Natural killer cell treated with Interleukin-12 subunit alpha and Interleukin-12 subunit beta and Interleukin-15 and Interleukin-18, amount 100 ng/mL, for 72 hours (primary cell): ENCODE measurements around the gene C3orf52. TPM values are rescaled to one million over a fixed set of nuclear protein-coding genes. Genes with fewer than 3 reads are reported as not detected.

Experiments
- ATAC-seq, 2 donors: fragments of 150-1000 bp; cut with Tn5 transposase in 1 of 2; sonication (Bioruptor Pico), chemical (Tn5 transposase) in 1 of 2; 2 replicates each; pipeline ENCODE4 v1.10.0; 2021
- DNase-seq: peaks from one replicate; pipeline ENCODE4 v3.0.0; 2022; ENCODE audit warnings: low spot score
- H3K27ac Mint-ChIP-seq, 2 donors: 1 replicate in 1 of 2; 2 replicates in 1 of 2; pipeline ENCODE4 v1.8.0; 2022; ENCODE audit warnings: mixed read lengths in 2 of 2, mild to moderate bottlenecking in 1 of 2, moderate library complexity in 1 of 2
- H3K27me3 Mint-ChIP-seq, 2 donors: 1 replicate in 1 of 2; 2 replicates in 1 of 2; pipeline ENCODE4 v1.8.0; 2022; ENCODE audit warnings: mixed read lengths in 2 of 2
- H3K36me3 Mint-ChIP-seq: one replicate; pipeline ENCODE4 v1.8.0; 2022; ENCODE audit warnings: mixed read lengths
- H3K4me1 Mint-ChIP-seq, 2 donors: 1 replicate in 1 of 2; 2 replicates in 1 of 2; pipeline ENCODE4 v1.8.0; 2022; ENCODE audit warnings: low read depth in 2 of 2, mixed read lengths in 2 of 2, mild to moderate bottlenecking in 1 of 2
- H3K4me3 Mint-ChIP-seq: one replicate; pipeline ENCODE4 v1.8.0; 2022; ENCODE audit warnings: mixed read lengths
- H3K9me3 Mint-ChIP-seq: 2 replicates; pipeline ENCODE4 v1.8.0; 2022; ENCODE audit warnings: mixed read lengths
- total RNA-seq, 2 donors: library from RNA; stranded (reverse); gene quantifications; one replicate each; pipeline ENCODE4 v1.2.3, GENCODE V29; 2022

Gene C3orf52
- total RNA-seq, 2 donors from 2014 or later: 0.64 to 1.8 TPM

DNA sequence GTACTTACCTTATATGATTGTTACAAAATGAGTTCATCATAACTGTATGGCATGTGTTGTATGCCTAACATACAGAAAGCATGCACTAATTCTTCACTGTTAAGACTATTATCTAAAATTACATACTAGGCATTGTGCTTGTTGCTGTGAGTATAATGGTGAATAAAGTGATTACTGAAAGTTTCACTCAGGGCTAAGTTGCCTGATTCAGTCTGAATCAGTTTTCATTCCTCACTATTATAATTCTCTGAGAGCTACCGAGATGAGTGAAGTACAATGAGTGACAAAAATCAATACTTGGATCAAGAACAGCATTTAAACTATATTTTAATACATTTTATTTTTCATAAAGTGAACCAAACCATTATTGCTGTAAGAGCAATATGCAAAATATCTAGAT, 54.4 kb downstream of the C3orf52 start:
- Mint-ChIP-seq H3K4me1 (peaks cover 2 to 8% of the 10 kb centered on the region in 2 donors), H3K27me3 (peaks cover 0 to 6% of the 10 kb centered on the region in 2 donors), H3K36me3 (peaks cover 10% of the 10 kb centered on the region), H3K27ac (no peak overlapping the region), H3K9me3 (no peaks in the 10 kb centered on the region), H3K4me3 (no peak overlapping the region)
- no peak for DNase-seq
- no peak for ATAC-seq

DNA sequence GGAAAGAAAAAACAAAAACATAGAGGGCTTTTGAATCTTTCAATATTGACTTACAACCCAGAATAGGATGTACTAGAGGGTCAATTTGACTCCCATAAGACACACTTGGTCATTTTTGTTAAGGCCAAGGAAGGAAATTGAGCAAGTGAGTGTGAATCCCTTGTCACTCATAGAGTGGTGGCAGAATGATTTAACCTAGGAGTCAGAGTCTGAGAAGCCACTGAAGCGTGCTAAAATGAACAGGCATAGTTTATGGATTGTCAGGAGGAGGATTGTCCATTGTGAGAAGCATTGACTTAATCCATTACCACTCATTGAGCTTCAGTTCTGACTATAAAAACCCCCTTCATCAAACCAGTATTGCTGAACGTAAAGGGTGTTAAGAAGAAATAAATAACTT, 55.1 kb downstream of the C3orf52 start:
- Mint-ChIP-seq H3K4me3 (peak overlapping the region; percentile 30), H3K27me3 (peaks cover 0 to 6% of the 10 kb centered on the region in 2 donors), H3K27ac (no peak overlapping the region), H3K4me1 (peaks cover 2 to 8% of the 10 kb centered on the region in 2 donors), H3K36me3 (peaks cover 17% of the 10 kb centered on the region), H3K9me3 (no peaks in the 10 kb centered on the region)
- peak in 1 of 2 donors; percentile 62 for ATAC-seq
- no peak for DNase-seq

- ATAC-seq (peak in 1 of 2 donors; percentile 86), DNase-seq (no peak)
- Mint-ChIP-seq H3K27ac (peak overlapping the region in 1 of 2 donors; percentile 48), H3K36me3 (peaks cover 32% of the 10 kb centered on the region), H3K4me3 (peak overlapping the region; percentile 64), H3K4me1 (peaks cover 2 to 8% of the 10 kb centered on the region in 2 donors), H3K27me3 (peaks cover 0 to 6% of the 10 kb centered on the region in 2 donors), H3K9me3 (peaks cover 10% of the 10 kb centered on the region)
Observed at GRCh38 chr3:112143251-112143650, 57.1 kb downstream of the C3orf52 start.

- ATAC-seq: no peak
- Mint-ChIP-seq H3K4me3 (peak overlapping the region; percentile 64), H3K27ac (peak overlapping the region in 1 of 2 donors; percentile 48), H3K9me3 (peaks cover 10% of the 10 kb centered on the region), H3K36me3 (peaks cover 32% of the 10 kb centered on the region), H3K4me1 (peaks cover 2 to 8% of the 10 kb centered on the region in 2 donors), H3K27me3 (peaks cover 0 to 6% of the 10 kb centered on the region in 2 donors)
- no peak for DNase-seq
Observed at GRCh38 chr3:112143689-112144088, 57.5 kb downstream of the C3orf52 start.

- no peaks in the 10 kb centered on the region for H3K4me1 Mint-ChIP-seq
- peaks cover 0 to 3% of the 10 kb centered on the region in 2 donors for H3K27me3 Mint-ChIP-seq
- H3K27ac Mint-ChIP-seq: no peak overlapping the region
- DNase-seq: no peak
- H3K4me3 Mint-ChIP-seq: no peak overlapping the region
- ATAC-seq: no peak
- peaks cover 13% of the 10 kb centered on the region for H3K9me3 Mint-ChIP-seq
- peaks cover 28% of the 10 kb centered on the region for H3K36me3 Mint-ChIP-seq
Observed at GRCh38 chr3:112149136-112149535, 62.9 kb downstream of the C3orf52 start.

GRCh38 chr3:112167758-112168157, 81.6 kb downstream of the C3orf52 start:
- no peak overlapping the region for H3K4me3 Mint-ChIP-seq
- DNase-seq (no peak), ATAC-seq (no peak)
- no peak overlapping the region for H3K27ac Mint-ChIP-seq
- H3K4me1 Mint-ChIP-seq: no peaks in the 10 kb centered on the region
- peaks cover 5% of the 10 kb centered on the region for H3K36me3 Mint-ChIP-seq
- peaks cover 0 to 8% of the 10 kb centered on the region in 2 donors for H3K27me3 Mint-ChIP-seq
- H3K9me3 Mint-ChIP-seq: peaks cover 4% of the 10 kb centered on the region

Other genes with a start within 250 kb of the C3orf52 start
- 10 to 100 TPM; 12.2 to 13.6 TPM for gene PHLDB2, start 227.1 kb upstream of the C3orf52 start, total RNA-seq
- 10 to 100 TPM; 27.2 to 41.6 TPM for gene ABHD10, start 107.4 kb upstream of the C3orf52 start, total RNA-seq
- under 1 TPM in 1 of 2 donors, not detected in 1; 0.74 TPM for gene TAGLN3, start 87.5 kb upstream of the C3orf52 start, total RNA-seq
- not detected for gene TMPRSS7, start 51.7 kb upstream of the C3orf52 start, total RNA-seq
- 1 to 10 TPM in 1 of 2 donors, under 1 TPM in 1; 1.00 to 5.3 TPM for gene GCSAM, start 46.9 kb downstream of the C3orf52 start, total RNA-seq
- not detected for gene SLC9C1, start 207.8 kb downstream of the C3orf52 start, total RNA-seq
- under 1 TPM; 0.17 to 0.36 TPM for gene CD200, start 246.8 kb downstream of the C3orf52 start, total RNA-seq